Kidney (tissue), 14 donors: ENCODE results near the gene SIX4. TPM values are rescaled to one million over a fixed set of nuclear protein-coding genes. Genes with fewer than 3 reads are reported as not detected.

Experiments used
- DNase-seq, 5 donors: peaks; one replicate each; pipeline ENCODE4 v3.0.0-alpha.2; 2013 to 2020
- FAIRE-seq: peaks from 2 replicates; lab custom pipeline; 2012; peaks lifted over from hg19 to GRCh38; lab: Jason Lieb, UNC
- H3K27ac ChIP-seq, 2 donors: one replicate each; pipeline ENCODE4 v1.7.0; 2013; ENCODE audit warnings: low read depth in 2 of 2, low read length in 2 of 2, inconsistent platforms in 1 of 2
- H3K27me3 ChIP-seq: one replicate; pipeline ENCODE4 v1.7.1; 2013; ENCODE audit warnings: low read length, inconsistent platforms; ENCODE audit not compliant: control insufficient read depth, insufficient read depth
- H3K36me3 ChIP-seq, 3 donors: one replicate each; pipeline versions ENCODE4 v1.7.0 to v1.7.1; 2013; ENCODE audit warnings: low read length in 3 of 3, control low read depth in 1 of 3, inconsistent platforms in 1 of 3; ENCODE audit not compliant: insufficient read depth in 3 of 3, control insufficient read depth in 2 of 3
- H3K4me1 ChIP-seq, 3 donors: one replicate each; pipeline versions ENCODE4 v1.7.0 to v1.7.1; 2013; ENCODE audit warnings: low read length in 3 of 3, inconsistent platforms in 1 of 3, low read depth in 1 of 3; ENCODE audit not compliant: control insufficient read depth in 2 of 3, insufficient read depth in 2 of 3
- H3K4me3 ChIP-seq, 3 donors: one replicate each; pipeline versions ENCODE4 v1.7.0 to v1.8.1; 2013; ENCODE audit warnings: low read length in 3 of 3, control low read depth in 1 of 3, inconsistent platforms in 1 of 3
- H3K9ac ChIP-seq, 3 donors: one replicate each; pipeline versions ENCODE4 v1.7.0 to v1.7.1; 2013; ENCODE audit warnings: low read length in 3 of 3, control low read depth in 1 of 3, inconsistent platforms in 1 of 3
- H3K9me3 ChIP-seq, 3 donors: one replicate each; pipeline versions ENCODE4 v1.7.0 to v1.7.1; 2013; ENCODE audit warnings: low read length in 3 of 3, control low read depth in 1 of 3, inconsistent platforms in 1 of 3; ENCODE audit not compliant: control insufficient read depth in 2 of 3, insufficient read depth in 1 of 3
- intact Hi-C: fragments of 100-400 bp; cut with DNase I; formaldehyde crosslinking; loops from one replicate; pipeline ENCODE4 v1.11.1; 2022
- polyA plus RNA-seq: library from polyadenylated mRNA; stranded (reverse); fragments of 350-450 nt; fragmentation: Illumina TruSeq; extraction: RNeasy Lipid Tissue Mini Kit (QIAGEN cat#74804); gene quantifications from one replicate; pipeline ENCODE4 v1.2.3, GENCODE V29; 2014; ENCODE audit warnings: low read depth, low replicate concordance; ENCODE audit not compliant: insufficient read depth
- total RNA-seq: library from RNA; stranded (reverse); fragmentation: NEBNext Ultra II Directional; extraction: Animal tissue kit (Norgen Biotek cat#: 25700); gene quantifications from one replicate; pipeline ENCODE4 v1.2.1, GENCODE V29; 2021
- TF ChIP-seq, protein P1 (sequence below): IDR thresholded peaks from 3 replicates; pipeline ENCODE4 v1.5.1; 2012; ENCODE audit warnings: mild to moderate bottlenecking, moderate library complexity, borderline replicate concordance; ENCODE audit not compliant: insufficient read depth; ENCODE audit errors: extremely low read depth
- donor health status: control.
- donor health status: control.
- donor health status: control.
- donor health status: control.
- donor health status: control.
- donor health status: DM: yes; HTN: yes; CAD: no.
- donor health status: Normal renal cell carcinoma (clear cell type).

Gene SIX4
- total and polyA plus RNA-seq, 2 donors from 2014 or later: 0.75 to 2.8 TPM

DNA sequence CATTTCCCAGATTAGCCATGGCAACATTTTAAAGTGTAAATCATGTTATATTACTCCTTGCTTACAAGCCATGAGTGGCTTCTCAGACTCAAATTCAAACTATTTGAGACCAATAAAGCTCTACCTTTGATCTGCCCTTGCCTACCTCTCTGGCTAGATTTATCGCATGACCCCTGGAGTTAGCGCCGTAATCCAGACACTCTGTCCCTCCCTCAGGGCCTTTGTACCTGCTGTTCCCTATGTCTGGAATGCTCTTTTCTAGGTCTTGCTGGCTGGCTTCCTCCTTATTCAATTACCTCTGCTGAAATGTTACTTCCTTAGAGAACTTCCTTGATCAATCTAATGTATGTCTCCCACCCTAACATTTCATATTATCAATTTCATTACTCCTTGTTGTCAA, 16.3 kb downstream of the SIX4 start:
- TF ChIP-seq, protein P1, sequence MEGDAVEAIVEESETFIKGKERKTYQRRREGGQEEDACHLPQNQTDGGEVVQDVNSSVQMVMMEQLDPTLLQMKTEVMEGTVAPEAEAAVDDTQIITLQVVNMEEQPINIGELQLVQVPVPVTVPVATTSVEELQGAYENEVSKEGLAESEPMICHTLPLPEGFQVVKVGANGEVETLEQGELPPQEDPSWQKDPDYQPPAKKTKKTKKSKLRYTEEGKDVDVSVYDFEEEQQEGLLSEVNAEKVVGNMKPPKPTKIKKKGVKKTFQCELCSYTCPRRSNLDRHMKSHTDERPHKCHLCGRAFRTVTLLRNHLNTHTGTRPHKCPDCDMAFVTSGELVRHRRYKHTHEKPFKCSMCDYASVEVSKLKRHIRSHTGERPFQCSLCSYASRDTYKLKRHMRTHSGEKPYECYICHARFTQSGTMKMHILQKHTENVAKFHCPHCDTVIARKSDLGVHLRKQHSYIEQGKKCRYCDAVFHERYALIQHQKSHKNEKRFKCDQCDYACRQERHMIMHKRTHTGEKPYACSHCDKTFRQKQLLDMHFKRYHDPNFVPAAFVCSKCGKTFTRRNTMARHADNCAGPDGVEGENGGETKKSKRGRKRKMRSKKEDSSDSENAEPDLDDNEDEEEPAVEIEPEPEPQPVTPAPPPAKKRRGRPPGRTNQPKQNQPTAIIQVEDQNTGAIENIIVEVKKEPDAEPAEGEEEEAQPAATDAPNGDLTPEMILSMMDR: no peak
- H3K4me3 ChIP-seq: no peak overlapping the region
- H3K36me3 ChIP-seq: no peaks in the 10 kb centered on the region
- no peaks in the 10 kb centered on the region for H3K27me3 ChIP-seq
- no peaks in the 10 kb centered on the region for H3K9me3 ChIP-seq
- no peaks in the 10 kb centered on the region for H3K4me1 ChIP-seq
- DNase-seq (no peak), FAIRE-seq (no peak)
- no peak overlapping the region for H3K9ac ChIP-seq
- intact Hi-C loops: no loop called here
- H3K27ac ChIP-seq: no peak overlapping the region

DNA sequence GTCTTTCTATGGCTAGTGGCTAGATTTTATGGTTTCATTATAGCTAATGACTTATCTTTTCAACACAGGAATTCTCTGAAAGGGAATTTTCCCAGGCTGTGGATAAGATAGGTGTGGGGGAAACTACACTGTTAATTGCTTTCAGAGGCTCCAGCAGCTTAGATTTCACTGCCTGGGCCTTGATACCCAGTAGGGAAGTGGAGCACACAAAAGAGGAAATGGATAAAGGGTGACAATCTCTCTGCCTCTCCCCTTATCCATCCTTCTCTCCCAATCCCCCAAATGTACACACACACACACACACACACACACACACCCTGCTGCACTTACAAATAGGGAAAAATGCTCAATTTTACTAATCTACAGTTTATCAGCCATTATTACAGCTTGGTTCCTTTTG, 19.1 kb downstream of the SIX4 start:
- H3K9ac ChIP-seq: no peak overlapping the region
- H3K27ac ChIP-seq: no peak overlapping the region
- no peaks in the 10 kb centered on the region for H3K4me1 ChIP-seq
- peaks cover 0 to 7% (median 0%) of the 10 kb centered on the region in 3 donors for H3K9me3 ChIP-seq
- no peaks in the 10 kb centered on the region for H3K36me3 ChIP-seq
- TF ChIP-seq, protein P1: no peak
- DNase-seq (peak in 2 of 5 donors; percentile 13 to 37), FAIRE-seq (no peak)
- H3K4me3 ChIP-seq: no peak overlapping the region
- intact Hi-C loops: no loop called here
- no peaks in the 10 kb centered on the region for H3K27me3 ChIP-seq

DNA sequence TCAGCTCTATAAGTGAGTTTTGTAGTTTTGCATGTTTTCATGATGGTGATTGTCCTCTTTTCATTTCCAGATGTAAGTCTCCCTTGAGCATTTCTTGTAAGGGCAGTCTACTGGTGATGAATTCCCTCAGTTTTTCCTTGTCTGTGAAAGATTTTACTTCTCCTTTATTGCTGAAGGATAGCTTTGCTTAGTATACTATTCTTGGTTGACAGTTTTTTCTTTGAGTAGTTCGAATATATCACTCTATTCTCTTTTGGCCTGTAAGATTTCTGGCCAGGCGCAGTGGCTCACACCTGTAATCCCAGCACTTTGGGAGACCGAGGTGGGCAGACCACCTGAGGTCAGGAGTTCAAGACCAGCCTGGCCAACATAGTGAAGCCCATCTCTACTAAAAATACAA, 23.6 kb downstream of the SIX4 start:
- H3K9me3 ChIP-seq: peaks cover 0 to 12% (median 0%) of the 10 kb centered on the region in 3 donors
- TF ChIP-seq, protein P1: no peak
- H3K4me3 ChIP-seq: no peak overlapping the region
- FAIRE-seq (no peak), DNase-seq (no peak)
- intact Hi-C loops: no loop called here
- H3K27ac ChIP-seq: no peak overlapping the region
- no peak overlapping the region for H3K9ac ChIP-seq
- H3K4me1 ChIP-seq: no peaks in the 10 kb centered on the region
- H3K27me3 ChIP-seq: no peaks in the 10 kb centered on the region
- H3K36me3 ChIP-seq: no peaks in the 10 kb centered on the region

DNA sequence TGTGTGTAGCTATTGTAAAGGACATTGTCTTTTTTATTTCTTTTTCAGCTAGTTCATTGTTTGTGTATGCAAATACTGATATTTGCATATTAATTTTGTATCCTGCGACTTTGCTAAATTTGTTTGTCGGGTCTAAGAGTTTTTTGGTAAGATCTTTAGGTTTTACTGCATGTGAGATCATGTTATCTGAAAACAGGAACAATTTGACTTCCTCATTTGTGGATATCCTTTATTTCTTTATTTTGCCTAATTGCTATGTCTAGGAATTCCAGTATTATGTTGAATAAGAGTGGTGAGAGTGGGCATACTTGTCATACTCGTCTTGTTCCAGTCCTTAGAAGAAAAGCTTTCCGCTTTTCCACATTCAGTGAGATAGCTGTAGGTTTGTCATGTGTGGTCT, 28.8 kb downstream of the SIX4 start:
- intact Hi-C loops: no loop called here
- TF ChIP-seq, protein P1: no peak
- H3K9ac ChIP-seq: no peak overlapping the region
- no peak overlapping the region for H3K27ac ChIP-seq
- no peak overlapping the region for H3K4me3 ChIP-seq
- H3K4me1 ChIP-seq: no peaks in the 10 kb centered on the region
- no peak for FAIRE-seq
- H3K9me3 ChIP-seq: peaks cover 0 to 7% (median 0%) of the 10 kb centered on the region in 3 donors
- no peaks in the 10 kb centered on the region for H3K36me3 ChIP-seq
- no peak for DNase-seq
- H3K27me3 ChIP-seq: no peaks in the 10 kb centered on the region
